Measurements from ENCODE around the gene LACTBL1. TPM values are rescaled to one million over a fixed set of nuclear protein-coding genes. Genes with fewer than 3 reads are reported as not detected.

The LACTBL1 gene
- total RNA-seq, 4 donors from 2014 or later = not detected

DNA sequence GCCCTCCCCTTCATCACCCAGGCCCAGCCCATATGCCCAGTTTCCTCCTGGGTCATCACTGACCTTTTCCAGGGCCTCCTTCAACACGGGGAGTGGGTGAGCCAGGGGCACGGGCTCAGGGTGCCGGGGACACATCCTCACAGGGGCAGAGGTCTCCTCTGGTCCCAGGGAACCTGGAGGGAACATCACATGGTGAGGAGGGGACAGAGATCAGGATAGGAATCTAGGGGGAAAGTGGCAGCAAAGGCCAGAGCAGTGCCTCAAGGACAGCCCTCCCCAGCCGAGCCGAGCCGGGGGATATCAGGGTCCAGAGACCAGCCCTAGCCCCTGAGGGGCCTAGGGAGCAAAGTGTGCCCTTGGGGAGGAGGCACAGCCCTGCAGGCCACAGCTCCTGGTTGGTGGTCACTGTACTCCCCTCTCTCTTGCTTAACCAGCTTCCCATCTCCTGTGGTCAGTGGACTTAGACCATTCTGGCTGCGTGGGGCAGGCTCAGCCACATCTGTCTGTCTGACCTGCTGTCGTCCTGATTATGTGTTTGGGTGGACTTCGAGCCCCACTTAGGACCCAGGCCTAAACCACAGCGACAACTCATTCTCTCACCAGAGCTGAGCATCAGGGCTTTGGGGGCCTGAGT, 9.5 kb downstream of the LACTBL1 start:
- H3K27ac ChIP-seq = no peak overlapping the region
- TF ChIP-seq, protein P1, sequence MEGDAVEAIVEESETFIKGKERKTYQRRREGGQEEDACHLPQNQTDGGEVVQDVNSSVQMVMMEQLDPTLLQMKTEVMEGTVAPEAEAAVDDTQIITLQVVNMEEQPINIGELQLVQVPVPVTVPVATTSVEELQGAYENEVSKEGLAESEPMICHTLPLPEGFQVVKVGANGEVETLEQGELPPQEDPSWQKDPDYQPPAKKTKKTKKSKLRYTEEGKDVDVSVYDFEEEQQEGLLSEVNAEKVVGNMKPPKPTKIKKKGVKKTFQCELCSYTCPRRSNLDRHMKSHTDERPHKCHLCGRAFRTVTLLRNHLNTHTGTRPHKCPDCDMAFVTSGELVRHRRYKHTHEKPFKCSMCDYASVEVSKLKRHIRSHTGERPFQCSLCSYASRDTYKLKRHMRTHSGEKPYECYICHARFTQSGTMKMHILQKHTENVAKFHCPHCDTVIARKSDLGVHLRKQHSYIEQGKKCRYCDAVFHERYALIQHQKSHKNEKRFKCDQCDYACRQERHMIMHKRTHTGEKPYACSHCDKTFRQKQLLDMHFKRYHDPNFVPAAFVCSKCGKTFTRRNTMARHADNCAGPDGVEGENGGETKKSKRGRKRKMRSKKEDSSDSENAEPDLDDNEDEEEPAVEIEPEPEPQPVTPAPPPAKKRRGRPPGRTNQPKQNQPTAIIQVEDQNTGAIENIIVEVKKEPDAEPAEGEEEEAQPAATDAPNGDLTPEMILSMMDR (IDR thresholded peaks at IDR 0.05) = no peak
- no peak for TF ChIP-seq POLR2A (IDR thresholded peaks at IDR 0.05)
- H3K27me3 ChIP-seq = no peaks in the 10 kb centered on the region
- no peak for DNase-seq
- no peak overlapping the region for H3K4me3 ChIP-seq
- no peaks in the 10 kb centered on the region for H3K4me1 ChIP-seq
- no peaks in the 10 kb centered on the region for H3K36me3 ChIP-seq
- no peaks in the 10 kb centered on the region for H3K9me3 ChIP-seq

DNA sequence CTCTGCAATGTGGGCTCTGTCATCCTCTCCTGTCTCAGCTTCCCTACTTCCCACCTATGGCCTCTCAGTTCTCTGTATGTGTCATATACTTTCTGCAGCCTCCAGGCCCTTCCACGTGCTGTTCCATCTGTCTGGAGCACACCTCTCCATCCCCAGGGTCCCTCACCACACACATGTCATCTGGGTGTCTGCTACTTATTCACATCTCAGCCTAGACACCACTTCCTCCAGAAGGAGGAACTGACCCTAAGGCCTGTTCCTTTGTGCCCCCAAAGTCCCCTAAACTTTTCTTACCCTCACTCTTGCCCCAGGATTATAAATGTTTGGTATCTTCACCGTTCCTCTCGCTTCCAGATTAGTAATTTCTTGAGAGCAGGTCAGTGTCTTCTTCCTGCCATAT, 10.1 kb downstream of the LACTBL1 start:
- Histone ChIP-seq H3K27ac (no peak overlapping the region), H3K4me1 (no peaks in the 10 kb centered on the region), H3K27me3 (no peaks in the 10 kb centered on the region), H3K9me3 (no peaks in the 10 kb centered on the region), H3K36me3 (no peaks in the 10 kb centered on the region), H3K4me3 (no peak overlapping the region)
- TF ChIP-seq, protein P1 (IDR thresholded peaks at IDR 0.05) = no peak
- TF ChIP-seq POLR2A (IDR thresholded peaks at IDR 0.05) = no peak
- no peak for DNase-seq

DNA sequence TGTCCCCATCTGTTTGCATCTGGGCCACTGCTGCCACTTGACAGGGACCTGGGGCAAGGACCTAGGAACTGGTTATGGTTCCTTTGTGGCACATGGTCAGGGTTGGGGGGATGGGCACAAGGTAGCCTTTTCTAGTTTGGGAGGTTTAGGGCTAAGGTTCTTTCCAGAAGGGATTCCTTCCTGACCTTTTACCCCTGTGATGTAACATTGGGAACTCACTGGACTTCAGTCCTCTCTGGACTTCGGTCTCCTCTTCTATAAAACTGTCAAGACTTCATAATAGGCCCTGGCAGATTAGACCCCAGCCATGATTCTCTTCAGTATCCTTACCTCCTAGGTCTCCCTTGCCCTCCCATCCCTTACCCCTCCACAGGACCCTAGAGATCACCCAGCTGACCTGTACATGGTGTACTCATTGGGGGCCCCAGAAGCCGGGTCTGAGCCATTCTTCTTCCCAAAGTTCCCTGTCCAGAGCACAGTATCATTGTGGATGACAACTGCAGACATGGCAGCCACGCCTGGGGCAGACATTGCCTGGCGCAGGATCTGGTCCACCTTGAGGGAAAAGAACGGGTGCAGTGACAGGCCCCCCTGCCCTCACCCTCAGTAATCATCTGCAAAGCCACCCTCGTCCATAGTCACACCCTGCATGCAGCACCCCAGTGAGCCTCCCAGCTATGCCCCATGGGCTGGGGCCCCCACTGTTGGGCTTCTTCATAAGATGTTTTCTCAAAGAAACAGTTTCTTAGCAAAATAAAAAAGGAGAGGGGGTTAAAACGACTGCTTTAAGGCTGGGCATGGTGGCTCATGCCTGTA, 12.9 kb downstream of the LACTBL1 start:
- no peaks in the 10 kb centered on the region for H3K9me3 ChIP-seq
- H3K27ac ChIP-seq = no peak overlapping the region

GRCh38 chr1:22958556-22958955, 14.1 kb downstream of the LACTBL1 start:
- H3K36me3 ChIP-seq = no peaks in the 10 kb centered on the region
- H3K9me3 ChIP-seq = no peaks in the 10 kb centered on the region
- peaks cover 0 to 5% of the 10 kb centered on the region in 2 donors for H3K27me3 ChIP-seq
- no peak for DNase-seq
- no peak for TF ChIP-seq POLR2A (IDR thresholded peaks at IDR 0.05)
- TF ChIP-seq, protein P1 (IDR thresholded peaks at IDR 0.05) = no peak
- H3K4me3 ChIP-seq = no peak overlapping the region
- H3K4me1 ChIP-seq = peaks cover 0 to 2% (median 0%) of the 10 kb centered on the region in 4 donors
- H3K27ac ChIP-seq = no peak overlapping the region

More for the DNA sequence above, 12.9 kb downstream of the LACTBL1 start:
- no peaks in the 10 kb centered on the region for H3K36me3 ChIP-seq
- H3K27me3 ChIP-seq = no peaks in the 10 kb centered on the region
- no peaks in the 10 kb centered on the region for H3K4me1 ChIP-seq
- DNase-seq = no peak
- TF ChIP-seq, protein P1 (IDR thresholded peaks at IDR 0.05) = no peak
- TF ChIP-seq POLR2A (IDR thresholded peaks at IDR 0.05) = no peak
- H3K4me3 ChIP-seq = no peak overlapping the region

DNA sequence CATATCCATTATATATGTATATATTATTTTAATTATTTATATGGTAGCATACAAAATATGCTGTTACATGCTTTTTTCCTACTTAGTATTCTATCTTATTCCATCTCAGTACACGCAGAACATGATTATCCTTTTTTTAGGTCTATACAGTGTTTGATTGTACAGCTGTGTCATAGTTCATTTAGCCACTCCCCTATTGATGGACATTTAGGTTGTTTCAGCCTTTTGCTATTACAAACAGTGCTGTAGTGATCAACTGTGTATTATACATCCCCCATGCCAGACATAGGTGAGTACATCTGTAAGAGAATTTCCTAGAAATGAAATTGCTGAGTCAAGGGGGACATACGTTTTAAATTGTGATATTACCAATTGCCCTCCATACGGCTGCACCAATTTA, 15.6 kb downstream of the LACTBL1 start:
- no peaks in the 10 kb centered on the region for H3K36me3 ChIP-seq
- no peak overlapping the region for H3K4me3 ChIP-seq
- H3K27me3 ChIP-seq = peaks cover 0 to 14% of the 10 kb centered on the region in 2 donors
- no peak overlapping the region for H3K27ac ChIP-seq
- H3K9me3 ChIP-seq = no peaks in the 10 kb centered on the region
- H3K4me1 ChIP-seq = peaks cover 0 to 9% (median 0%) of the 10 kb centered on the region in 4 donors
- DNase-seq = no peak
- no peak for TF ChIP-seq POLR2A (IDR thresholded peaks at IDR 0.05)
- TF ChIP-seq, protein P1 (IDR thresholded peaks at IDR 0.05) = no peak

Data from Peyer's patch (tissue), 4 donors.